HCT116 (cell line): ENCODE measurements around the gene MNX1. TPM values are rescaled to one million over a fixed set of nuclear protein-coding genes. Genes with fewer than 3 reads are reported as not detected.

Experiments used
- ATAC-seq: fragments of 200-7000 bp; cut with Tn5 transposase; 2 replicates; pipeline ENCODE4 v1.9.1; 2020; ENCODE audit warnings: mild to moderate bottlenecking, moderate library complexity
- BruUV-seq: library from RNA; stranded (reverse); fragments of 400-500 nt; replicated peaks from 2 replicates; lab custom pipeline; 2021; lab: Mats Ljungman, UMichigan
- CTCF ChIA-PET: fragments of 300-600 bp; sonication (Branson Sonifier 250); formaldehyde crosslinking; loops from one replicate; lab custom pipeline; 2021; ENCODE audit warnings: antibody characterized with exemption; lab: Charles Lee
- POLR2A ChIA-PET: fragments of 300-600, 350-600 bp; sonication (Branson Sonifier 250); formaldehyde crosslinking; loops from one replicate; lab custom pipeline; 2021; ENCODE audit warnings: antibody characterized with exemption; lab: Charles Lee
- RAD21 ChIA-PET, 2 experiments: fragments of 300-600 bp; sonication (Branson Sonifier 250); formaldehyde crosslinking; loops; one replicate each; lab custom pipeline; 2023; ENCODE audit warnings: low total read pairs in 2 of 2; ENCODE audit not compliant: uncharacterized antibody in 2 of 2, unreplicated experiment in 2 of 2, low non-redundant PET in 1 of 2; lab: Charles Lee
- DNase-seq: peaks from one replicate; pipeline ENCODE4 v3.0.0-alpha.2; 2010; ENCODE audit warnings: low read depth, low spot score
- H2AFZ ChIP-seq: fragments of 200-600 bp; shearing (Covaris generic), sonication (generic); 2 replicates; pipeline ENCODE4 v1.6.1; 2017; ENCODE audit warnings: low read depth, mixed run types, mixed read lengths, antibody characterized with exemption, low read length; ENCODE audit not compliant: poor library complexity, severe bottlenecking
- H3K27ac ChIP-seq: 2 replicates; pipeline ENCODE4 v1.5.1; 2012; ENCODE audit warnings: low read depth, low read length
- H3K27me3 ChIP-seq: fragments of 200-600 bp; sonication (generic); 2 replicates; pipeline ENCODE4 v1.6.1; 2016; ENCODE audit warnings: mixed run types, low read length, mixed read lengths; ENCODE audit not compliant: insufficient read depth
- H3K36me3 ChIP-seq, 2 experiments: fragments of 200-500 bp in 1 of 2; fragments of 200-600 bp in 1 of 2; sonication (Bioruptor generic) in 1 of 2; sonication (generic) in 1 of 2; 2 replicates each; pipeline versions ENCODE4 v1.5.1 to v1.6.1; 2014 to 2016; ENCODE audit warnings: low read length in 2 of 2, inconsistent platforms in 1 of 2, mixed read lengths in 1 of 2, mixed run types in 1 of 2; ENCODE audit not compliant: insufficient read depth in 2 of 2, control insufficient read depth in 1 of 2
- H3K4me1 ChIP-seq, 2 experiments: fragments of 200-600 bp in 1 of 2; sonication (generic) in 1 of 2; 2 replicates each; pipeline versions ENCODE4 v1.5.1 to v1.6.1; 2012 to 2017; ENCODE audit warnings: low read length in 2 of 2, inconsistent platforms in 1 of 2, mild to moderate bottlenecking in 1 of 2, mixed read lengths in 1 of 2, mixed run types in 1 of 2, moderate library complexity in 1 of 2; ENCODE audit not compliant: insufficient read depth in 2 of 2, control insufficient read depth in 1 of 2
- H3K4me2 ChIP-seq: fragments of 200-600 bp; sonication (generic); 2 replicates; pipeline ENCODE4 v1.6.1; 2017; ENCODE audit warnings: mixed run types, low read length, mixed read lengths
- H3K4me3 ChIP-seq, 2 experiments: fragments of 200-600 bp in 1 of 2; sonication (generic) in 1 of 2; replicated peaks in 1 of 2; 2 replicates each; pipeline ENCODE4 v1.5.1; 2011 to 2016; ENCODE audit warnings: low read length in 2 of 2, control low read depth in 1 of 2, low read depth in 1 of 2, mild to moderate bottlenecking in 1 of 2, mixed read lengths in 1 of 2, mixed run types in 1 of 2
- H3K79me2 ChIP-seq: fragments of 200-600 bp; sonication (generic); 2 replicates; pipeline ENCODE4 v1.6.1; 2017; ENCODE audit warnings: mild to moderate bottlenecking, mixed run types, low read length, moderate library complexity, mixed read lengths; ENCODE audit not compliant: insufficient read depth
- H3K9ac ChIP-seq: fragments of 200-600 bp; sonication (generic); 2 replicates; pipeline ENCODE4 v1.6.1; 2016; ENCODE audit warnings: low read length, mixed read lengths
- H3K9me2 ChIP-seq: fragments of 200-600 bp; sonication (generic), shearing (Covaris generic); 2 replicates; pipeline ENCODE4 v1.6.1; 2017; ENCODE audit warnings: mixed run types, mild to moderate bottlenecking, moderate library complexity; ENCODE audit not compliant: insufficient read depth
- H3K9me3 ChIP-seq, 2 experiments: fragments of 200-500 bp in 1 of 2; fragments of 200-600 bp in 1 of 2; sonication (Bioruptor generic) in 1 of 2; sonication (generic) in 1 of 2; 2 replicates each; pipeline ENCODE4 v1.6.1; 2014 to 2017; ENCODE audit warnings: low read length in 2 of 2, mixed read lengths in 2 of 2, inconsistent platforms in 1 of 2, low read depth in 1 of 2, mild to moderate bottlenecking in 1 of 2, mixed run types in 1 of 2, moderate library complexity in 1 of 2; ENCODE audit not compliant: control insufficient read depth in 1 of 2, insufficient read depth in 1 of 2
- H4K20me1 ChIP-seq: fragments of 200-600 bp; sonication (generic), shearing (Covaris generic); 2 replicates; pipeline ENCODE4 v1.6.1; 2017; ENCODE audit warnings: mixed run types, mild to moderate bottlenecking, moderate library complexity; ENCODE audit not compliant: insufficient read depth
- CEBPB ChIP-seq: IDR thresholded peaks from 2 replicates; pipeline ENCODE4 v1.6.1; 2012; ENCODE audit warnings: low read depth
- EGR1 ChIP-seq: IDR thresholded peaks from 2 replicates; pipeline ENCODE4 v1.6.1; 2012; ENCODE audit warnings: low read depth
- ELF1 ChIP-seq: IDR thresholded peaks from 2 replicates; pipeline ENCODE4 v1.6.1; 2012; ENCODE audit warnings: low read depth, borderline replicate concordance
- EZH2 ChIP-seq: fragments of 200-600 bp; sonication (generic); IDR thresholded peaks from 2 replicates; pipeline ENCODE4 v1.6.1; 2017; ENCODE audit warnings: antibody characterized with exemption, mixed run types
- EZH2phosphoT487 ChIP-seq: fragments of 200-600 bp; IDR thresholded peaks from 2 replicates; pipeline ENCODE4 v1.6.1; 2018; ENCODE audit warnings: antibody characterized with exemption, borderline replicate concordance
- FOSL1 ChIP-seq: IDR thresholded peaks from 2 replicates; pipeline ENCODE4 v1.6.1; 2012; ENCODE audit warnings: low read depth
- JUND ChIP-seq: IDR thresholded peaks from 2 replicates; pipeline ENCODE4 v1.6.1; 2012
- POLR2A ChIP-seq: IDR thresholded peaks from 2 replicates; pipeline ENCODE4 v1.7.0; 2011; ENCODE audit warnings: borderline replicate concordance; ENCODE audit not compliant: insufficient read depth, insufficient read length; ENCODE audit errors: extremely low read depth
- POLR2AphosphoS5 ChIP-seq: IDR thresholded peaks from 2 replicates; pipeline ENCODE4 v1.6.1; 2011; ENCODE audit warnings: mild to moderate bottlenecking, low read depth, low read length, moderate library complexity
- RAD21 ChIP-seq: IDR thresholded peaks from 2 replicates; pipeline ENCODE4 v1.6.1; 2012; ENCODE audit warnings: low read depth, mild to moderate bottlenecking
- SIN3A ChIP-seq: IDR thresholded peaks from 2 replicates; pipeline ENCODE4 v1.6.1; 2012; ENCODE audit warnings: low read depth
- SP1 ChIP-seq: IDR thresholded peaks from 2 replicates; pipeline ENCODE4 v1.6.1; 2012; ENCODE audit warnings: low read depth
- SRF ChIP-seq: IDR thresholded peaks from 2 replicates; pipeline ENCODE4 v1.6.1; 2012; ENCODE audit warnings: low read depth
- TCF7L2 ChIP-seq: IDR thresholded peaks from 2 replicates; pipeline ENCODE4 v1.7.0; 2011; ENCODE audit warnings: borderline replicate concordance, inconsistent platforms; ENCODE audit not compliant: insufficient read depth, insufficient read length; ENCODE audit errors: extremely low read depth
- YY1 ChIP-seq: IDR thresholded peaks from 2 replicates; pipeline ENCODE4 v1.6.1; 2011; ENCODE audit warnings: low read length, low read depth, moderate library complexity, mild to moderate bottlenecking; ENCODE audit not compliant: insufficient replicate concordance; ENCODE audit errors: extremely low read depth
- ZFX ChIP-seq: fragments of 450-650 bp; IDR thresholded peaks from 2 replicates; pipeline ENCODE4 v1.6.1; 2017
- ZNF274 ChIP-seq: fragments of 200-500 bp; sonication (Bioruptor generic); IDR thresholded peaks from 2 replicates; pipeline ENCODE4 v1.6.1; 2014; ENCODE audit warnings: mild to moderate bottlenecking, low read depth, low read length, inconsistent platforms
- intact Hi-C: fragments of 100-400 bp; cut with micrococcal nuclease; formaldehyde crosslinking; loops from 2 replicates; pipeline ENCODE4 v1.10.0; 2022
- total RNA-seq: library from RNA; stranded (reverse); gene quantifications from one replicate; pipeline ENCODE4 v1.2.1, GENCODE V29; 2021; ENCODE audit not compliant: unreplicated experiment
- TF ChIP-seq, protein P1 (sequence below), 3 experiments: fragments of 200-600 bp in 1 of 3; sonication (generic) in 1 of 3; IDR thresholded peaks in 2 of 3; conservative IDR thresholded peaks in 1 of 3; 2 replicates each; pipeline ENCODE4 v1.5.1; 2012 to 2017; ENCODE audit warnings: low read depth in 2 of 3, low read length in 2 of 3, antibody characterized with exemption in 1 of 3, borderline replicate concordance in 1 of 3, control low read depth in 1 of 3, mild to moderate bottlenecking in 1 of 3, mixed read lengths in 1 of 3, mixed run types in 1 of 3, moderate library complexity in 1 of 3; ENCODE audit not compliant: insufficient read depth in 1 of 3
- TF ChIP-seq, protein P2 (sequence below): IDR thresholded peaks from 2 replicates; pipeline ENCODE4 v1.6.1; 2011; ENCODE audit warnings: mild to moderate bottlenecking, low read length, moderate library complexity; ENCODE audit not compliant: insufficient replicate concordance; ENCODE audit errors: extremely low read depth
- TF ChIP-seq, protein P3 (sequence below): IDR thresholded peaks from 2 replicates; pipeline ENCODE4 v1.6.1; 2012

The MNX1 gene
- total RNA-seq, 1 experiment from 2014 or later = 7.7 TPM

GRCh38 chr7:157041514-157042277 is 31.2 kb upstream of the MNX1 start:
- BruUV-seq = no TSS peak
- Histone ChIP-seq H3K36me3 (no peaks in the 10 kb centered on the region), H3K4me3 (no peak overlapping the region), H3K9ac (no peak overlapping the region), H4K20me1 (no peaks in the 10 kb centered on the region), H2AFZ (no peak overlapping the region), H3K4me1 (no peaks in the 10 kb centered on the region), H3K4me2 (no peak overlapping the region), H3K27ac (no peak overlapping the region), H3K79me2 (no peaks in the 10 kb centered on the region), H3K9me2 (no peaks in the 10 kb centered on the region), H3K9me3 (no peaks in the 10 kb centered on the region), H3K27me3 (no peaks in the 10 kb centered on the region)
- RAD21 ChIA-PET = no interaction called here
- CTCF ChIA-PET = no interaction called here
- DNase-seq = no peak
- POLR2A ChIA-PET = no interaction called here
- intact Hi-C loops = no loop called here
- TF ChIP-seq FOSL1 = no peak
- no peak for TF ChIP-seq YY1
- TF ChIP-seq, protein P1, sequence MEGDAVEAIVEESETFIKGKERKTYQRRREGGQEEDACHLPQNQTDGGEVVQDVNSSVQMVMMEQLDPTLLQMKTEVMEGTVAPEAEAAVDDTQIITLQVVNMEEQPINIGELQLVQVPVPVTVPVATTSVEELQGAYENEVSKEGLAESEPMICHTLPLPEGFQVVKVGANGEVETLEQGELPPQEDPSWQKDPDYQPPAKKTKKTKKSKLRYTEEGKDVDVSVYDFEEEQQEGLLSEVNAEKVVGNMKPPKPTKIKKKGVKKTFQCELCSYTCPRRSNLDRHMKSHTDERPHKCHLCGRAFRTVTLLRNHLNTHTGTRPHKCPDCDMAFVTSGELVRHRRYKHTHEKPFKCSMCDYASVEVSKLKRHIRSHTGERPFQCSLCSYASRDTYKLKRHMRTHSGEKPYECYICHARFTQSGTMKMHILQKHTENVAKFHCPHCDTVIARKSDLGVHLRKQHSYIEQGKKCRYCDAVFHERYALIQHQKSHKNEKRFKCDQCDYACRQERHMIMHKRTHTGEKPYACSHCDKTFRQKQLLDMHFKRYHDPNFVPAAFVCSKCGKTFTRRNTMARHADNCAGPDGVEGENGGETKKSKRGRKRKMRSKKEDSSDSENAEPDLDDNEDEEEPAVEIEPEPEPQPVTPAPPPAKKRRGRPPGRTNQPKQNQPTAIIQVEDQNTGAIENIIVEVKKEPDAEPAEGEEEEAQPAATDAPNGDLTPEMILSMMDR (IDR thresholded peaks at IDR 0.05 in 2 of 3, conservative IDR thresholded peaks at IDR 0.05 in 1 of 3; ENCODE audit: borderline replicate concordance in 1 of 3, insufficient read depth in 1 of 3, low read depth in 2 of 3, low read length in 2 of 3) = no peak
- no peak for TF ChIP-seq EGR1
- TF ChIP-seq CEBPB = no peak
- TF ChIP-seq, protein P2, sequence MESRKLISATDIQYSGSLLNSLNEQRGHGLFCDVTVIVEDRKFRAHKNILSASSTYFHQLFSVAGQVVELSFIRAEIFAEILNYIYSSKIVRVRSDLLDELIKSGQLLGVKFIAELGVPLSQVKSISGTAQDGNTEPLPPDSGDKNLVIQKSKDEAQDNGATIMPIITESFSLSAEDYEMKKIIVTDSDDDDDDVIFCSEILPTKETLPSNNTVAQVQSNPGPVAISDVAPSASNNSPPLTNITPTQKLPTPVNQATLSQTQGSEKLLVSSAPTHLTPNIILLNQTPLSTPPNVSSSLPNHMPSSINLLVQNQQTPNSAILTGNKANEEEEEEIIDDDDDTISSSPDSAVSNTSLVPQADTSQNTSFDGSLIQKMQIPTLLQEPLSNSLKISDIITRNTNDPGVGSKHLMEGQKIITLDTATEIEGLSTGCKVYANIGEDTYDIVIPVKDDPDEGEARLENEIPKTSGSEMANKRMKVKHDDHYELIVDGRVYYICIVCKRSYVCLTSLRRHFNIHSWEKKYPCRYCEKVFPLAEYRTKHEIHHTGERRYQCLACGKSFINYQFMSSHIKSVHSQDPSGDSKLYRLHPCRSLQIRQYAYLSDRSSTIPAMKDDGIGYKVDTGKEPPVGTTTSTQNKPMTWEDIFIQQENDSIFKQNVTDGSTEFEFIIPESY = no peak
- TF ChIP-seq ZNF274 = no peak
- no peak for TF ChIP-seq SP1
- no peak for TF ChIP-seq EZH2phosphoT487
- no peak for TF ChIP-seq TCF7L2
- no peak for TF ChIP-seq RAD21
- TF ChIP-seq SRF = no peak
- TF ChIP-seq ZFX = no peak
- no peak for TF ChIP-seq SIN3A
- no peak for TF ChIP-seq JUND
- no peak for TF ChIP-seq POLR2AphosphoS5
- TF ChIP-seq ELF1 = no peak
- TF ChIP-seq EZH2 = no peak
- TF ChIP-seq, protein P3, sequence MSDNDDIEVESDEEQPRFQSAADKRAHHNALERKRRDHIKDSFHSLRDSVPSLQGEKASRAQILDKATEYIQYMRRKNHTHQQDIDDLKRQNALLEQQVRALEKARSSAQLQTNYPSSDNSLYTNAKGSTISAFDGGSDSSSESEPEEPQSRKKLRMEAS = no peak
- no peak for TF ChIP-seq POLR2A
- no peak for ATAC-seq
